ENCODE measurements around the gene CNBD2.

GRCh38 chr20:36010825-36011224, 42.4 kb downstream of the CNBD2 start:
- TF ChIP-seq, protein P1, sequence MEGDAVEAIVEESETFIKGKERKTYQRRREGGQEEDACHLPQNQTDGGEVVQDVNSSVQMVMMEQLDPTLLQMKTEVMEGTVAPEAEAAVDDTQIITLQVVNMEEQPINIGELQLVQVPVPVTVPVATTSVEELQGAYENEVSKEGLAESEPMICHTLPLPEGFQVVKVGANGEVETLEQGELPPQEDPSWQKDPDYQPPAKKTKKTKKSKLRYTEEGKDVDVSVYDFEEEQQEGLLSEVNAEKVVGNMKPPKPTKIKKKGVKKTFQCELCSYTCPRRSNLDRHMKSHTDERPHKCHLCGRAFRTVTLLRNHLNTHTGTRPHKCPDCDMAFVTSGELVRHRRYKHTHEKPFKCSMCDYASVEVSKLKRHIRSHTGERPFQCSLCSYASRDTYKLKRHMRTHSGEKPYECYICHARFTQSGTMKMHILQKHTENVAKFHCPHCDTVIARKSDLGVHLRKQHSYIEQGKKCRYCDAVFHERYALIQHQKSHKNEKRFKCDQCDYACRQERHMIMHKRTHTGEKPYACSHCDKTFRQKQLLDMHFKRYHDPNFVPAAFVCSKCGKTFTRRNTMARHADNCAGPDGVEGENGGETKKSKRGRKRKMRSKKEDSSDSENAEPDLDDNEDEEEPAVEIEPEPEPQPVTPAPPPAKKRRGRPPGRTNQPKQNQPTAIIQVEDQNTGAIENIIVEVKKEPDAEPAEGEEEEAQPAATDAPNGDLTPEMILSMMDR (IDR thresholded peaks at IDR 0.05) = no peak
- TF ChIP-seq ZFX (IDR thresholded peaks at IDR 0.05; ENCODE audit: borderline replicate concordance) = no peak
